WERI-Rb-1 (cell line): ENCODE data around the gene SLAMF9.
A peak's percentile ranks its signal among the peaks of the same experiment; 100 is the strongest.

Experiments
- DNase-seq: peaks from one replicate; pipeline ENCODE4 v3.0.0-alpha.2; 2020
- H3K27ac ChIP-seq: fragments of 250-450 bp; sonication (Bioruptor Pico); 2 replicates; pipeline ENCODE4 v1.5.1; 2020; ENCODE audit warnings: mild to moderate bottlenecking, moderate library complexity
- H3K27me3 ChIP-seq: fragments of 250-450 bp; sonication (Bioruptor Pico); 2 replicates; pipeline ENCODE4 v1.5.1; 2021; ENCODE audit warnings: mild to moderate bottlenecking, low read depth, moderate library complexity; ENCODE audit not compliant: insufficient read depth, severe bottlenecking
- H3K36me3 ChIP-seq: fragments of 250-450 bp; sonication (Bioruptor Pico); 2 replicates; pipeline ENCODE4 v1.5.1; 2020; ENCODE audit warnings: mild to moderate bottlenecking, moderate library complexity
- H3K4me3 ChIP-seq: 2 replicates; pipeline ENCODE4 v1.5.1; 2011; ENCODE audit warnings: low read depth, mild to moderate bottlenecking, control low read depth, low read length
- H3K9me3 ChIP-seq: fragments of 250-450 bp; sonication (Bioruptor Pico); 2 replicates; pipeline ENCODE4 v1.5.1; 2021; ENCODE audit warnings: mild to moderate bottlenecking, moderate library complexity; ENCODE audit not compliant: severe bottlenecking
- TF ChIP-seq, protein P1 (sequence below): IDR thresholded peaks from 2 replicates; pipeline ENCODE4 v1.5.1; 2011; ENCODE audit warnings: low read depth, mild to moderate bottlenecking, control low read depth, inconsistent platforms, low read length

The SLAMF9 gene

DNA sequence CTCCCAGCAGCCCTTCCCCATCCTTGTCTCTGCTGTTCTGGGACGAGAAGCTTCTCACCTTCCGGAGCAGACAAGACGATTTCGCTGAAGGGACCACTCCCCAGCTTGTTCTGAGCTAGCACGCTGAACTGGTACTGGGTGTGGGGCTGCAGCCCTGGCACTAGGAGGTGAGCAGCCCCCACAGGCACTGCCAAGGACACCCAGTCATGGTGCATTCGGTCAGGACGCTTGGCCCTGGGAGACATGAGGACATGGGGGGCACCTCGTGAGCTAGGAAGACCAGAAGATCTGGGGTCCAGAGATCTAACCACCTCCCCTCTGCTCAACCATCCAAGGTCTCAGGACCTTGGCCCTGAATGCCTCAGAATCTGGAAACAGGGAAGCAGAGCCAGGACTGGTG lies 23.4 kb downstream of the SLAMF9 start:
- peaks cover 95% of the 10 kb centered on the region for H3K36me3 ChIP-seq
- no peak overlapping the region for H3K27ac ChIP-seq
- H3K9me3 ChIP-seq, result no peaks in the 10 kb centered on the region
- no peak for DNase-seq
- no peaks in the 10 kb centered on the region for H3K27me3 ChIP-seq
- TF ChIP-seq, protein P1, sequence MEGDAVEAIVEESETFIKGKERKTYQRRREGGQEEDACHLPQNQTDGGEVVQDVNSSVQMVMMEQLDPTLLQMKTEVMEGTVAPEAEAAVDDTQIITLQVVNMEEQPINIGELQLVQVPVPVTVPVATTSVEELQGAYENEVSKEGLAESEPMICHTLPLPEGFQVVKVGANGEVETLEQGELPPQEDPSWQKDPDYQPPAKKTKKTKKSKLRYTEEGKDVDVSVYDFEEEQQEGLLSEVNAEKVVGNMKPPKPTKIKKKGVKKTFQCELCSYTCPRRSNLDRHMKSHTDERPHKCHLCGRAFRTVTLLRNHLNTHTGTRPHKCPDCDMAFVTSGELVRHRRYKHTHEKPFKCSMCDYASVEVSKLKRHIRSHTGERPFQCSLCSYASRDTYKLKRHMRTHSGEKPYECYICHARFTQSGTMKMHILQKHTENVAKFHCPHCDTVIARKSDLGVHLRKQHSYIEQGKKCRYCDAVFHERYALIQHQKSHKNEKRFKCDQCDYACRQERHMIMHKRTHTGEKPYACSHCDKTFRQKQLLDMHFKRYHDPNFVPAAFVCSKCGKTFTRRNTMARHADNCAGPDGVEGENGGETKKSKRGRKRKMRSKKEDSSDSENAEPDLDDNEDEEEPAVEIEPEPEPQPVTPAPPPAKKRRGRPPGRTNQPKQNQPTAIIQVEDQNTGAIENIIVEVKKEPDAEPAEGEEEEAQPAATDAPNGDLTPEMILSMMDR, result no peak
- no peak overlapping the region for H3K4me3 ChIP-seq

DNA sequence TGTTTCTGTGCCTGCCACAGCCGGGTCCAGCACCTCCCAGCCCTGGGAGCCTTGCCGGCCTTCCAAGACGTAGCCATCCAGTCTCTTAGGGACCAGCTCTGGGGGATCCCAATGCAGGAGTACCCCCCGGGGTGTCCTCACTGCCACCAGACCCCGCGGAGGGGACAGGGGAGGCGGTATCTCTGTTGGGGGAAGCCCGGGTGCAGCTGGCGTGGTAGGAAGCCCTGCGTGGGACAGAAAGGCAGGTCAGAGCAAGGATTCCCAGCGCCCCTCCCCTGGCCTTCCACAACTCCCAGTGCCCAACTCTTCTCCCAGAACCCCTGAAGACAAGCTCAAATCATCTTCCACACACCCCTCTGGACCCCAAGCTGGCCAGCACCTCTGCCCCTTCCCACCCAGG lies 23.8 kb downstream of the SLAMF9 start:
- Histone ChIP-seq H3K9me3 (no peaks in the 10 kb centered on the region), H3K36me3 (peaks cover 91% of the 10 kb centered on the region), H3K27ac (no peak overlapping the region), H3K4me3 (no peak overlapping the region), H3K27me3 (no peaks in the 10 kb centered on the region)
- DNase-seq, result no peak
- TF ChIP-seq, protein P1, result no peak

DNA sequence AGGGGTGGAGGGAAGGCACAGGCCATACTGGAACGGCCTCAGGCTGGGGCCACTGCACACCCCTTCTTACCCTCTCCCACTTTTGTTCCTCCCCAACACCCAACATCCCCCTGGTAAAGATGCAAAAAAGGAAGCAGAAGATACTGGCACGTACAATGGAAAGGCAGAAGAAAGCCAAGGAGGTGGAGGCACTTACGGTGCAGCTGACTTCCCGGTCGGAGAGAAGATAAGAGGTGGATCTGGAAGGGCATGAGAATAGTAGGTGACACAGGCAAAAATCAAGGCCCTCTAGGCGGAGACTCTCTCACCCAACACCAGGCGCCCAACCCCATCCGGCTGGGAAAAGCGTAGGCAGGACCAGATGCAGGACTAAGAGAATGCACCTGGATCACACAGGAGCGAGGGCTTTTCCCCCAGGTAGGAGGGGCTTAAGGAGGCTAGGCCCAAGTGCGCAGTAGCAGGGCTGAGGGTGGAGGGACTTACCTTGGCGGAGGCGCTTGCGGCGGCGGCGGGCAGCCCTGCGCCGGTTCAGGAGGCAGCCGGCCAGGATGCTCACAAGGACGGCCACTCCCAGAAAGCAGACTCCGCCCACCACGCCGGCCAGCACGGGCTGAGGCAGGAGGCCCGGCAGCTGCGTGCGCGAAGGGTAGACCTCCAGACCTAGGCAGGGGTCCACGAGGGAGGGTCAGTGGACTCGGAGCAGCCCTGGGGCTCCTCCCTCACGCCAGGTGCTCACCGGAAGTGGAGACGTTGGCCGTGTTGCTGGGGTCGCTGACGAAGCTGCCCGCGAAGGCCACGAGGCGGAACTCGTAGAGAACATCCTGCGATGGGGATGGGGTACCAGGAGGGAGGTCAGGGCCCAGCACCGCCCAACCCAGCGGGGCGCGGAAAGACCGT lies 24.6 kb downstream of the SLAMF9 start:
- Histone ChIP-seq H3K27me3 (no peaks in the 10 kb centered on the region), H3K9me3 (no peaks in the 10 kb centered on the region), H3K27ac (no peak overlapping the region), H3K4me3 (no peak overlapping the region), H3K36me3 (peaks cover 83% of the 10 kb centered on the region)
- TF ChIP-seq, protein P1, result no peak
- DNase-seq, result no peak

DNA sequence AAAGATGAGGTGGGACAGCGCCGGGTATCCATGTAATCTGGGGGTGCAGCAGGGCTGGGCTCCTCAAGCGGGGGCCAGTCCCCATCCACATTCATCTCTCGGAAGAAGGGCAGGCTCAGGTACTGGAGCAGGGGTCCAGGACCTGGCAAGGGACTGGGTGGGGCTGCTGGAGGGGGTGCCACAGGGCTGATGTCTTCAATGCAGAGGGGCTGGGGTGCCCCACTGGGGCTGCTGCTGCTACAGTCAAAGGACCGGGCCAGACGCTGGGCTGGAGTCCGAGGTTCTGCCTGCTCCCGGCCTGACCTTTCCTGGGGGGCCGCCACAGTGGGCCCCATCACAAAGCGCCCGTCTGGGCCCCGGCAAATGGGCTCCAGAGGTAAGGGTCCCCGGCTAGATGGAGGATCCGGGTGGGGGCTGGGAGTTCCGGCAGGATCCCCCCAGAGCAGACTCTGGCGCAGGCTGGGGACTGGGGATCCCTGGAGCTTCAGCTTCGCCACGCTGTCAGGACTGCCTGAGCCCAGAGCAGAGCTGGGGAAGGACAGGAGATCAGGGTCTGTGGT lies 25.5 kb downstream of the SLAMF9 start:
- Histone ChIP-seq H3K27ac (no peak overlapping the region; the same call in 1 of the 2 replicates), H3K9me3 (no peaks in the 10 kb centered on the region), H3K36me3 (peaks cover 77% of the 10 kb centered on the region), H3K4me3 (no peak overlapping the region), H3K27me3 (no peaks in the 10 kb centered on the region)
- TF ChIP-seq, protein P1, result no peak
- no peak for DNase-seq

DNA sequence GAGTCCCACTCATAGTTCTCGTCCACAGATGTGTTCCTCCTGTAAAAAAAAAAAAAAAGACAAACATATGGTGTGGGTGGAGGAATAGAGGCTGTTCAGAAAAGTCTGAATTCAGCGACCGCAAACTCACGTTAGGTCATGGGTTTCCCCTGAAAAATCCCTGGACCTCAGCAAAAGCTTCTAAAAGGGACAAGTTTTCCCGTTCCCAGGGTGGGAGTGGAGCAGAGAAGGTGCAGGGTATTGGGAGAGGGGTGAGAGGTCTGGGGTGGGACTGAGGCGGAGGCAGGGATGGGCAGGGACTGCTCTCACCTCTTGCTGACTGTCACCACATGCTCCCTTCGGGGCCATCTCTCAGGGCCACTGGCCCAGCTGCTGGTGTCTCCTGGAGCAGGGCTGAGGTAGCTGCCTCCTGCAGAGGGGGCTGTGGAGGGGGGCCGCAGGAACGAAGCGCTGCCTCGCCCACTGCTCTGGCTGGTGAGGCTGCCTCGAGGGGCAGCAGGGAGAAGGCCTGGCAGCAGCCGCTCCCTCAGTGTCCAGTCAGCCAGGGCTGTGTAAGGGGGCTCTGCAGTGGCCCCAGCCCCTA lies 26.1 kb downstream of the SLAMF9 start:
- Histone ChIP-seq H3K27me3 (no peaks in the 10 kb centered on the region), H3K4me3 (no peak overlapping the region), H3K9me3 (no peaks in the 10 kb centered on the region), H3K27ac (no peak overlapping the region; the same call in 1 of the 2 replicates), H3K36me3 (peaks cover 76% of the 10 kb centered on the region)
- peak; percentile 48 for DNase-seq
- TF ChIP-seq, protein P1, result peak; percentile 33
